HG02798 (cell line): ENCODE results near the gene OAS3.

Experiments
- ATAC-seq: cut with Tn5 transposase; IDR thresholded peaks from one replicate; pipeline ENCODE4 v1.9.1; 2021; ENCODE audit warnings: mild to moderate bottlenecking; ENCODE audit not compliant: unreplicated experiment, poor library complexity

OAS3 gene

DNA sequence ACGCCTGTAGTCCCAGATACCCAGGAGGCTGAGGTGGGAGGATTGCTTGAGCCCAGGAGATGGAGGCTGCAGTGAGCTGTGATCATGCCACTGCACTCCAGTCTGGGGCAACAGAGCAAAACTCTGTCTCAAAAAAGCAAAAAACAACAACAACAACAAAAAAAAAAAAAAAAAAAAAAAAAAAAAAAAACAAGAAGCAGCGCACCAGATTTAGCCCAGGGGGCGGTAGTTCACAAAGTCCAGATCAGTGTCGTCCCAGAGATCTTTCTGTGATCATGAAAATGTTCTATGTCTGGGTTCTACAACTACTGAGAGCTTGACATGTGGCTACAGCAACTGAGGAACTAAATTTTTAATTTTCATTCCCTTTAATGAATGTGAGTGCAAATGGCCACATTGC is 67.5 kb downstream of the OAS3 start:
- ATAC-seq = no peak

DNA sequence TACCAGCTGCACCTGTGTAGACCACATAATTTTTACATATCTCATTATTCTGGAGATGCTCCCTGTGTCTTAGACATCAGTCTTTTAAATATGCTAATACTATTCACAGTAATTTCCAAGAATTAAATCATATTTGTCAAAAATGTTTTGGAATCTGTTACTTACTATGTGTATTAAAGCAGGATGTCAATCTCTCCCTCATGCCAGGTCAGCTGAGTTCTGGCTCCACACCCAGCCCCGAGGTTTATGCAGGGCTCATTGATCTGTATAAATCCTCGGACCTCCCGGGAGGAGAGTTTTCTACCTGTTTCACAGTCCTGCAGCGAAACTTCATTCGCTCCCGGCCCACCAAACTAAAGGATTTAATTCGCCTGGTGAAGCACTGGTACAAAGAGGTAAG is 67.9 kb downstream of the OAS3 start:
- no peak for ATAC-seq

GRCh38 chr12:113006641-113007040 is 68.4 kb downstream of the OAS3 start:
- ATAC-seq = no peak

GRCh38 chr12:113007166-113007565 is 68.9 kb downstream of the OAS3 start:
- no peak for ATAC-seq

DNA sequence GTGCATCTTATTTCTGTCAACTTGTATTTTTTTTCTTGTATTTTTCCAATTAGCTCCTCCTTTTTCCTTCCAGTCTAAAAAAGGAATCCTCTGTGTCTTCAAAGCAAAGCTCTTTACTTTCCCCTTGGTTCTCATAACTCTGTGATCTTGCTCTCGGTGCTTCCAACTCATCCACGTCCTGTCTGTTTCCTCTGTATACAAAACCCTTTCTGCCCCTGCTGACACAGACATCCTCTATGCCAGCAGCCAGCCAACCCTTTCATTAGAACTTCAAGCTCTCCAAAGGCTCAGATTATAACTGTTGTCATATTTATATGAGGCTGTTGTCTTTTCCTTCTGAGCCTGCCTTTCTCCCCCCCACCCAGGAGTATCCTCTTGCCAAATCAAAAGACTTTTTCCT is 72.4 kb downstream of the OAS3 start:
- ATAC-seq = no peak

DNA sequence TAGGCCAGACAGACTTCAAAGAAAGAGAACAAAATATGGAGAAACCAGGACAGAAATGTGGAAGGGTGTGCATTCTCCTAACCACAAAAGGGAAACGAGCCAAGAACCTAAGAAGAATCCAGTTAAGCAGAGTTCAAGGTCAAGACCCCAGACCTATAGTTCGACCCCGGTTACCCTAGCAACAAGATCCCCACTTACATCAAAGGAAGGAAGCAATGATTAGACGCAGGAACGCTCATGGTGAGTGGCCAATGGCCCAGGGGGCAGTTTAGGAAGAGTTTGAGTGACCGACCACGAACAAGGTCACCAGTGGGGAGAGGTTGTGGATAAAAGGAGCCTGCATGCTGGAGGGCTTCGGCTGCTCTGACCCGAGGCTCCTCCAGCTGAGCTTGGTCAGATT is 76.3 kb downstream of the OAS3 start:
- ATAC-seq = no peak

- ATAC-seq = no peak
These were observed 78.5 kb downstream of the OAS3 start for GRCh38 chr12:113016796-113017195.

DNA sequence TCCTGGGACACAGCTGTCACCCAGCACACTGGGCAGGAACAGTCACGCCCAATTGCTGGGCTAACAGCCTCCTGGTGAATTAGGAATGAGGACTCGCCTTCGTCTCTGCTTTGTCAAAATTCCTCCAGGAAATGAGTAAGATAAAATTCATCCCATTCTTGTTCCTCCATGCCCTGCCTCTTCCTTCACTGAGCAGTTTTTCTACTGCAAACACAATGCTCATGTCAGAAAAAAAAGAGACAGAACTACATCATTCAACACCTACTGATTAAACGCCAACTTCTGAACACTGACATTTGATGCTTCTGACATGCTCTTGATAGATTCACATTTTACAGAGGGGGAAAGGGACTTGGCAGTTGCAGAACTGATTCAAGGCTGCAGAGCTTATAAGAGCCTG is 80.8 kb downstream of the OAS3 start:
- no peak for ATAC-seq

GRCh38 chr12:113021500-113021899 is 83.2 kb downstream of the OAS3 start:
- ATAC-seq = no peak
